ENCODE data around the gene PREX1. TPM values are rescaled to one million over a fixed set of nuclear protein-coding genes. Genes with fewer than 3 reads are reported as not detected.

Gene PREX1
- total RNA-seq, 4 donors from 2014 or later: 29.5 to 121 (median 40.9) TPM

- DNase-seq (ENCODE audit: low spot score): no peak
- TF ChIP-seq, protein P1, sequence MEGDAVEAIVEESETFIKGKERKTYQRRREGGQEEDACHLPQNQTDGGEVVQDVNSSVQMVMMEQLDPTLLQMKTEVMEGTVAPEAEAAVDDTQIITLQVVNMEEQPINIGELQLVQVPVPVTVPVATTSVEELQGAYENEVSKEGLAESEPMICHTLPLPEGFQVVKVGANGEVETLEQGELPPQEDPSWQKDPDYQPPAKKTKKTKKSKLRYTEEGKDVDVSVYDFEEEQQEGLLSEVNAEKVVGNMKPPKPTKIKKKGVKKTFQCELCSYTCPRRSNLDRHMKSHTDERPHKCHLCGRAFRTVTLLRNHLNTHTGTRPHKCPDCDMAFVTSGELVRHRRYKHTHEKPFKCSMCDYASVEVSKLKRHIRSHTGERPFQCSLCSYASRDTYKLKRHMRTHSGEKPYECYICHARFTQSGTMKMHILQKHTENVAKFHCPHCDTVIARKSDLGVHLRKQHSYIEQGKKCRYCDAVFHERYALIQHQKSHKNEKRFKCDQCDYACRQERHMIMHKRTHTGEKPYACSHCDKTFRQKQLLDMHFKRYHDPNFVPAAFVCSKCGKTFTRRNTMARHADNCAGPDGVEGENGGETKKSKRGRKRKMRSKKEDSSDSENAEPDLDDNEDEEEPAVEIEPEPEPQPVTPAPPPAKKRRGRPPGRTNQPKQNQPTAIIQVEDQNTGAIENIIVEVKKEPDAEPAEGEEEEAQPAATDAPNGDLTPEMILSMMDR (IDR thresholded peaks at IDR 0.05): no peak
- ATAC-seq (ENCODE audit: low FRiP score): no peak
Measured at GRCh38 chr20:48622421-48622820, 205.4 kb downstream of the PREX1 start.

- TF ChIP-seq, protein P1 (IDR thresholded peaks at IDR 0.05): no peak
- DNase-seq (ENCODE audit: low spot score): no peak
- no peak for ATAC-seq (ENCODE audit: low FRiP score)
Measured at GRCh38 chr20:48621376-48622078, 206.3 kb downstream of the PREX1 start.

DNA sequence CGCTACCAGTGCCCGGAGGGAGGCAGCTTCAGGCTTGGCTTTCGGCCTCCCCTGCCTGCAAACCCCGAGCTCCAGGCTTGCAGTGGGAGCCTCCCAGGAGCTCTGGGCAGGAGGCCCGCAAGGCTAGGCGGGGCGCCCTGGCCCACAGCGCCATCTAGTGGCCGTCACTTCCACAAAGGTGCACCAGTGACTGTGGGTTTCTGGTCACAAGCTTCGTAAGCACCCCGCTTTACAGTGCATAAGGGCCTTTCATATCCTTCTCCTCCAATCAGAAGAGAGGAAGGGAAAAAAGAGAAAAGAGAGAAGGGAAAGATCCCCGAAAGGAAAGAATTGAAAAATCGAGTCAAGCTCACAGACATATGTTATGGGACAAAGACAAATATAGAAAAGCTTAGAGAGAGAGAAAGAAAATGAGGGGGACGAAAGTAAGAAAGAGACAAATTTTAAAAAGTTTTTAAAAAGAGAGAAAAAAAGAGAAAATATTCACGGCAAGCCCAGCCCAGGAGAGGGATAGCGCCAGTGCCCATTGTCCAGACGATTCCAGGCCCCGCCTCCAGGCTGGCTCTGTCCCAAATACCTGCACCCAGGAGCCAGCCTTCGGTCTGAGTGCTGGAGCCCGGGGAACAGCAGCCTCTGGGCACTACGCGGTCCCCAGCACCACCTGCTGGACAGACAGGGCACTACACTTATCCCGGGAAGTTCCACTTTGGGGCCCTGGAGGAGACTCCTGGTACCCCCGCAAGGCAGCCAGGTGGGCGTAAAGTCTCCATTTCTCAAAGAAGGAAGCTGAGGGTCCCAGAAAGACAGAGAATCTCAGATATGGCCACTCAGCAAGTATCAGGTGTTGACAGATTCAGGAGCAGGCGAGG lies 207.1 kb downstream of the PREX1 start:
- TF ChIP-seq, protein P1 (IDR thresholded peaks at IDR 0.05): peak in 2 of 3 donors; percentile 89 to 97
- ATAC-seq (ENCODE audit: low FRiP score) (peak; percentile 88), DNase-seq (ENCODE audit: low spot score) (peak; percentile 80)

DNA sequence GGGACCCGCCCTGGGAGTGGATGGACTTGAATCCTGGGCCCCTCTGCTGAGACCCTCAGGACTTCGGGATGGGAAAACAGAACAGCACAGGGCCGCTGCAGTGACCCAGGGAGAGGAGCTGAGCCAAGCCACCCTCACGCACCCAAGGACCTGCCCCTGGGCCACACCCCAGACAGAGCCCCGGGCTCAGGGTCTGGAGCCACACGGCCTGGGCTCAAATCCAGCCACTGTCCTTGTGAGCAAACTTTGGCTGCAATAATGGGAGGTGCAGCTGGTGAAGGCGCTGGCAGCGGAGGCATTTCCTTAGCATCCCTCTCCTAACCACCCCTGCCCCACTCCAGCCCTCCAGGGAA lies 207.7 kb downstream of the PREX1 start:
- ATAC-seq (ENCODE audit: low FRiP score) (peak; percentile 6), DNase-seq (ENCODE audit: low spot score) (no peak)
- TF ChIP-seq, protein P1 (IDR thresholded peaks at IDR 0.05): no peak

DNA sequence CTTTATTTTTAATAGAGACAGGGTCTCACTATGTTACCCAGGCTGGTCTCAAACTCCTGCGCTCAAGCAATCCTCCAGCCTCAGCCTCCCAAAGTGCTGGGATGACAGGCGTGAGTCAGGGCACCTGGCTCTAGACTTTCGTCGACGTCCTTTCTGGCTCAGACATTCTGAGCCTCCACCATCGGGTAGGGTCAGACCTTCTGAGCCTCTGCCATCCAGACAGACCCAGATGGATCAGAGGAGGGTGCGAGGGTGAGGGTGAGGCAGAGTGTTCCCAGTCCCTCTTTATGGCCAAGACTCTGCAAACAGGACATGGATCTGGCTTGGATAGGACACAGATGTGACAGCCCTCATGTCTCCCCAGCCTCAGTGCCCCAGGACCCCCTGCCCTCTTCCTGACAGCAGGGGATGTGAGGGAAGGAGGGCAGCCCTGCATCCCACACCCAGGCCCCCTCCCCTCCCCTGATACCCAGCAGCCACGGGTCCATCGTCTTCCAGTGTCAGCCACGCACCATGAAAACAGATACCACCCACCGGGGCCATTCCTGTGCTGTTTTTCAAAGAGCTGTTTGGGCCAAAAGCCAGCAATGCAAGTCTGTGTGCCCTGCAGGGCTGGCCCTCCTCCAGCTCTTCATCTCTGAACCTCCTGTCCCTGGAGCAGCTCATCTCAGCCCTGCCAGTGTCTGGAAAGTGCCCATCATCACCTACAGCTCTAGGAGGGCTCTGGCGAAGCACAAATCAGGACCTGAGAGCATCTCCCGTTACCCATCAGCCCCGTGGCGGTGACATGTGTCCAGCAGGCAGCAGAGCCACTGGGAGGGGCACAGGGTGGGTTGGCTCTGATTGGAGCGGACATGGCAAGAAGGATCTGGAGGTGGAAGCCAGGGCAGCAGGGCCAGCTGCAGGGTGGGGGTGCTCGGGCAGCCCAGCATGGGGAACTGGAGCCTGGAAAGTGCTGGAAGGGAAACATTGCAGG lies 208.4 kb downstream of the PREX1 start:
- ATAC-seq (ENCODE audit: low FRiP score): no peak
- TF ChIP-seq, protein P1 (IDR thresholded peaks at IDR 0.05): no peak
- DNase-seq (ENCODE audit: low spot score): no peak

DNA sequence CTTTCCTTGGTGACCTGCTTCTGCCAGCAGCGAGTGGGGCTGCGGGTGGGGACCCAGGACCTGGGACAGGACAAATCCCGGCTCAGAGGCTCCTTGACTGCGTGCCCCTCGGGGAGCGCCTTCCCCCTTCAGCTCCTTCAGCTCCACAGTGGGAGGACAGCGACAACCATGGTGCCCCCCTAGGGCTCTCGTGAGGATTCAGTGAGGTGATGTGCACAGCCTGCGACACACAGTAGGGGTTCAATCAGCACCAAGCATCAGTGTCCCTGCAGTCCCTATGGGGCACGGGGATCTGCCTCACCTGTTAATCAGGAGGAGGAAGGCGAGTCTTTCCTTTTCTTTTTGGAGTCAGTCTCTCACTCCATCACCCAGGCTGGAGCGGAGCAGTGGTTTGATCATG lies 209.2 kb downstream of the PREX1 start:
- DNase-seq (ENCODE audit: low spot score) (no peak), ATAC-seq (ENCODE audit: low FRiP score) (no peak)
- TF ChIP-seq, protein P1 (IDR thresholded peaks at IDR 0.05): no peak
